ENCODE results near the gene TRIM14. TPM values are rescaled to one million over a fixed set of nuclear protein-coding genes. Genes with fewer than 3 reads are reported as not detected.
"Not testable (repeated sequence)": the region's sequence is repeated elsewhere in the genome, so short reads cannot be mapped to it uniquely, and the experiment has no call there.

TRIM14 gene
- total and polyA plus RNA-seq, 2 of the 4 experiments (the other 2 are of a cell fraction), result 3.0 to 8.5 TPM

GRCh38 chr9:98117984-98118639 lies 910 bp downstream of the TRIM14 start (continued):
- TF ChIP-seq RFX5 (IDR thresholded peaks at IDR 0.05; ENCODE audit: low read depth, low read length), result no peak

- H2BK120ac ChIP-seq (ENCODE audit: low read depth, low read length); H4K91ac ChIP-seq (ENCODE audit: insufficient read depth, low read depth, low read length); H3K9me3 ChIP-seq (ENCODE audit: control insufficient read depth, insufficient read depth, low read length); H2AFZ ChIP-seq (replicated peaks; ENCODE audit: low read length, poor library complexity); H3K4me2 ChIP-seq (ENCODE audit: low read depth, low read length); H4K20me1 ChIP-seq (ENCODE audit: insufficient read depth, low read length); H3K27me3 ChIP-seq (ENCODE audit: control insufficient read depth, insufficient read depth, low read length); H3K18ac ChIP-seq (ENCODE audit: low read depth, low read length); BruUV-seq (replicated peaks); H2AK5ac ChIP-seq (ENCODE audit: low read depth, low read length); H3K56ac ChIP-seq (ENCODE audit: extremely low read depth, insufficient read depth, low read length); DNase-seq; H2BK20ac ChIP-seq (ENCODE audit: low read depth, low read length); H2AK9ac ChIP-seq (replicated peaks; ENCODE audit: low read depth, low read length, poor library complexity); H3K4me1 ChIP-seq (ENCODE audit: control insufficient read depth, insufficient read depth, low read length); H3K4me3 ChIP-seq (ENCODE audit: insufficient read depth, low read depth, low read length); H3K9ac ChIP-seq (ENCODE audit: low read depth, low read length); H3K23ac ChIP-seq (ENCODE audit: low read depth, low read length); in situ Hi-C loops (cut with MboI; ENCODE audit: low sequenced_read_pairs); dilution Hi-C loops (cut with HindIII; ENCODE audit: low sequenced_read_pairs, unreplicated experiment); H3K14ac ChIP-seq (replicated peaks; ENCODE audit: low read depth, low read length); H2BK15ac ChIP-seq (ENCODE audit: low read depth, low read length); H3K4ac ChIP-seq (ENCODE audit: low read depth, low read length); H3K9me1 ChIP-seq (ENCODE audit: insufficient read depth, low read length); H4K5ac ChIP-seq (ENCODE audit: low read depth, low read length); H3K36me3 ChIP-seq (ENCODE audit: control insufficient read depth, insufficient read depth, low read length); intact Hi-C loops (cut with micrococcal nuclease); ATAC-seq (ENCODE audit: low read depth); H2BK5ac ChIP-seq (ENCODE audit: low read depth, low read length, poor library complexity, severe bottlenecking); H4K8ac ChIP-seq (ENCODE audit: low read depth in 2 of 2, low read length in 2 of 2); H3K27ac ChIP-seq (ENCODE audit: insufficient read depth, low read length); CTCF ChIA-PET; POLR2A ChIA-PET (ENCODE audit: unreplicated experiment): not testable (repeated sequence)
- peaks cover 5 to 15% of the 10 kb centered on the region in 2 experiments; a peak in 2 of 4 replicates for H3K79me1 ChIP-seq (ENCODE audit: low read depth in 1 of 2, low read length in 2 of 2)
- WGBS, 2 experiments (ENCODE audit: extremely low coverage in 2 of 2, insufficient read length in 1 of 2), result 100% methylated on average over 3 of the region's 6 CpGs; no CpG with 5 or more reads in 1 of the 2 experiments
Measured at GRCh38 chr9:98117097-98117496, 1.9 kb downstream of the TRIM14 start.

Measured in IMR-90 (cell line).